ENCODE results near the gene PPP5C. TPM values are rescaled to one million over a fixed set of nuclear protein-coding genes. Genes with fewer than 3 reads are reported as not detected.

PPP5C gene
- total and polyA plus RNA-seq, 9 of the 15 experiments (the other 6 are each of a cell fraction or from before 2014, with no cell fraction given): 1.9 to 166 (median 108) TPM

- no peak for ATAC-seq
- peaks cover 0 to 3% of the 10 kb centered on the region in 2 experiments; a peak in 1 of 5 replicates for H3K4me1 ChIP-seq (replicated peaks in 1 of 2; ENCODE audit: control insufficient read depth in 2 of 2, insufficient read depth in 2 of 2, low read length in 2 of 2)
- intact Hi-C loops (cut with micrococcal nuclease) (no loop called here), in situ Hi-C loops (cut with MboI) (loop anchor here (5.0 kb wide), 1 partner anchor 101 kb away; no protein-coding TSS in a partner anchor)
- FAIRE-seq: no peak
- H3K9me1 ChIP-seq (ENCODE audit: control insufficient read depth, insufficient read depth, low read length): no peaks in the 10 kb centered on the region
- POLR2A ChIA-PET: no interaction called here
- no peak overlapping the region for H3K4me2 ChIP-seq (ENCODE audit: insufficient read depth, low read length)
- 0 out of 3 replicates have a peak, but pooled peaks cover 3% of the 10 kb centered on the region for H3K79me2 ChIP-seq (ENCODE audit: control insufficient read depth, insufficient read depth, low read length)
- H3K9ac ChIP-seq (ENCODE audit: insufficient read depth in 1 of 2, low read depth in 2 of 2, low read length in 2 of 2): 0 out of 4 replicates have a peak overlapping the region, but pooled peaks of 1 of the 2 experiments have one; percentile 43
- no peaks in the 10 kb centered on the region; the same call in 1 of the 2 replicates for H4K20me1 ChIP-seq (replicated peaks; ENCODE audit: control insufficient read depth, insufficient read depth, low read length)
- H3K27ac ChIP-seq (ENCODE audit: extremely low read depth, low read depth, low read length): no peak overlapping the region
- no peak for DNase-seq (ENCODE audit: extremely low read depth in 1 of 4, low spot score in 3 of 4)
- WGBS (ENCODE audit: insufficient coverage, low coverage, missing lambda C conversion rate): 94% methylated on average over 13 of the region's 23 CpGs
- no peaks in the 10 kb centered on the region for H3K27me3 ChIP-seq (ENCODE audit: control insufficient read depth in 2 of 2, insufficient read depth in 2 of 2, low read length in 2 of 2)
- no TSS peak for BruUV-seq (replicated peaks)
- CTCF ChIA-PET (ENCODE audit: low intra/inter-chr PET ratio): no interaction called here
- H3K9me3 ChIP-seq (replicated peaks; ENCODE audit: control insufficient read depth, insufficient read depth, low read depth, low read length): no peaks in the 10 kb centered on the region
- peaks cover 87% of the 10 kb centered on the region for H3K36me3 ChIP-seq (ENCODE audit: control insufficient read depth, insufficient read depth, low read length)
- H2AFZ ChIP-seq (ENCODE audit: low read depth, low read length): no peak overlapping the region
- no peak overlapping the region for H3K4me3 ChIP-seq
- TF ChIP-seq ZNF311 (CRISPR knock-in tag; IDR thresholded peaks at IDR 0.05): no peak
- no peak for TF ChIP-seq BDP1 (IDR thresholded peaks at IDR 0.05; ENCODE audit: insufficient read depth, insufficient read length)
- TF ChIP-seq RERE (CRISPR knock-in tag; IDR thresholded peaks at IDR 0.05; ENCODE audit: borderline replicate concordance): no peak
- TF ChIP-seq HSF4 (CRISPR knock-in tag; IDR thresholded peaks at IDR 0.05; ENCODE audit: borderline replicate concordance): no peak
- no peak for TF ChIP-seq RBM25 (IDR thresholded peaks at IDR 0.05; ENCODE audit: low read depth, low read length, severe bottlenecking)
- no peak for TF ChIP-seq FOXK2 (conservative IDR thresholded peaks at IDR 0.05 in 1 of 2, IDR thresholded peaks at IDR 0.05 in 1 of 2; ENCODE audit: low read depth in 2 of 2)
Observed at GRCh38 chr19:46383171-46383815, 36.4 kb downstream of the PPP5C start.
